HG03045 (cell line): Measurements from ENCODE around the gene GRN.
"Not testable (repeated sequence)": the region's sequence is repeated elsewhere in the genome, so short reads cannot be mapped to it uniquely, and the experiment has no call there.

Source experiments
- ATAC-seq: cut with Tn5 transposase; IDR thresholded peaks from one replicate; pipeline ENCODE4 v1.9.1; 2021; ENCODE audit warnings: mild to moderate bottlenecking, moderate library complexity; ENCODE audit not compliant: unreplicated experiment

Gene GRN

DNA sequence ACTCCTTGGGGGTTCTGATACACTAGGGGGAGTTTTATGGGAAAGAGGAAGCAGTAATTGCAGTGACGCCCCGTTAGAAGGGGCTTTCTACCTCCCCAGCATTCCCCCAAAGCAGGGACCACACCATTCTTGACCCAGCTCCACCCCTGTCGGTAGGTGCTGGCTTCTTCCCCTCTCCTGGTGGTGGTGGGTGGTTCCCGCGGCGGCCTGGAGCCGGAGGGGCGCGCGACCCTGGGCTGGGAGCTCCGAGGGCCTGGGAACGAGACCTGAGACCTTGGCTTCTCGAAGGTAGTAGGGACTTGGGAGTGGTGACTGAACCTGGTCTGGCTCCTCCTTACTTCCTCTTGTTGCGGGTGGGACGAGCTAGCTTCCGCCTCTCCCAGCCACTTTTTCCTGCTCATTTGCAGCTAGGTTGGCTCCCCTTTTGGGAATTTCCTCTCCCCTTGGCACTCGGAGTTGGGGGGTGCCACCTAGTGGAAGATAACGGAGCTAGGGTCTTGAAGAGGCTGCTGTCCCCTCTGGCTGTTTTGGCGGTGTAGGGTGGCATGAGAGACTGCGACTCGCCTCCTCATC is 438 bp downstream of the GRN start:
- peak; percentile 11 for ATAC-seq

DNA sequence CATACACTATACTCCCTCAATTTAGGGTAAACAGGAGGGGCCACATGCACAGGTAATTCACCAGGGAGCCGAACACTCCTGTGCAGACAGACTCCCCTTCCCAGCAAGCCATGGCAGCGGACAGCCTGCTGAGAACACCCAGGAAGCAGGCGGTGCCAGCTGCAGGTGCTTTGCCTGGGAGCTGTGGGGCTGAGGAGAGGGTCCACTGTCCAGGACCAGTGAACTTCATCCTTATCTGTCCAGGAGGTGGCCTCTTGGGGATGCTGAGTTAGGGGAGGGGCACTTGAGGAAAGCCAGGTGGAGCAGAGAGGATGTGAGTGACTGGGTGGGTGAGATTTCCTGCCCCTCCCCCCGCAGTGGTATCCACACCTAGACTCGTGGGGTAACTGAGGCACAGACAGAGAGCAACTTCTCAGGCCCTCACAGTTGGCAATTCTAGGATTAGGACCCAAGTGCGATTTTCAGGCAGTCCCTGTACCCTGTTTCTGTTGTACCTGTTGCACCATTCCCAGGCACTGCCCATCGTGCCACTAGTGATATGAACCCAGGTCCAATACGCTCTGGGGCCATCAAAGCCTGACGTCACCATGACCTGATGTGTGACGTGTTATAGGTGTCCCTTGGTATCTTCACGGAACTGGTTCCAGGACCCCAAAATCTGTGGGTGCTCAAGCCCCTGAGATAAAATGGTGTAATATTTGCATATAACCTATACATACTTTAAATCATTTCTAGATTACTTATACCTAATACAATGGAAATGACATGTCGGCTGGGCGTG is 1.2 kb downstream of the GRN start:
- ATAC-seq: no peak

DNA sequence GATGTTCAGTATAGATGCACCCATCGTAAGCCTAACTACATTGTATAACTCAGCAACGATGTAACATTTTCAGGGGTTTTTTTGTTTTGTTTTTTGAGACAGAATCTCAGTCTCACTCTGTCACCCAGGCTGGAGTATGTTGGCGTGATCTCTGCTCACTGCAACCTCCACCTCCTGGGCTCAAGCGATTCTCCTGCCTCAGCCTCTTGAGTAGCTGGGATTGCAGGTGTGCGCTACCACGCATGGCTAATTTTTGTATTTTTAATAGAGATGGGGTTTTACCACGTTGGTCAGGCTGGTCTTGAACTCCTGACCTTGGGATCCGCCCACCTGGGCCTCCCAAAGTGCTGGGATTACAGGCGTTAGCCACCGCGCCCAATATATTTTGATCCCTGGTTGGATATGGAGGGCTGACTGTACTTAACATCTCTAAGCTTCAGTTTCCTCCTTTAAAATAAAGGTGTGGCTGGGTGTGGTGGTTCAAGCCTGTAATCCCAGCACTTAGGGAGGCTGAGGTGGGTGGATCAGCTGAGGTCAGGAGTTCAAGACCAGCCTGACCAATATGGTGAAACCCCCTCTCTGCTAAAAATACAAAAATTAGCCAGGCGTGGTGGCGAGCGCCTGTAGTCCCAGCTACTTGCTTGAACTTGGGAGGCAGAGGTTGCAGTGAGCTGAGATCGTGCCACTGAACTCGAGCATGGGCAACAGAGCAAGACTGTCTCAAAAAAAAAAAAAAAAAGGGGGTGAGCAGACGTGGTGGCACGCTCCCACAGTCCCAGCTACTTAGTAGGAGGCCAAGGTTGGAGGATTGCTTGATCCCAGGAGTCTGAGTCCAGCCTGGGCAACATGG is 2.3 kb downstream of the GRN start:
- ATAC-seq: not testable (repeated sequence)

DNA sequence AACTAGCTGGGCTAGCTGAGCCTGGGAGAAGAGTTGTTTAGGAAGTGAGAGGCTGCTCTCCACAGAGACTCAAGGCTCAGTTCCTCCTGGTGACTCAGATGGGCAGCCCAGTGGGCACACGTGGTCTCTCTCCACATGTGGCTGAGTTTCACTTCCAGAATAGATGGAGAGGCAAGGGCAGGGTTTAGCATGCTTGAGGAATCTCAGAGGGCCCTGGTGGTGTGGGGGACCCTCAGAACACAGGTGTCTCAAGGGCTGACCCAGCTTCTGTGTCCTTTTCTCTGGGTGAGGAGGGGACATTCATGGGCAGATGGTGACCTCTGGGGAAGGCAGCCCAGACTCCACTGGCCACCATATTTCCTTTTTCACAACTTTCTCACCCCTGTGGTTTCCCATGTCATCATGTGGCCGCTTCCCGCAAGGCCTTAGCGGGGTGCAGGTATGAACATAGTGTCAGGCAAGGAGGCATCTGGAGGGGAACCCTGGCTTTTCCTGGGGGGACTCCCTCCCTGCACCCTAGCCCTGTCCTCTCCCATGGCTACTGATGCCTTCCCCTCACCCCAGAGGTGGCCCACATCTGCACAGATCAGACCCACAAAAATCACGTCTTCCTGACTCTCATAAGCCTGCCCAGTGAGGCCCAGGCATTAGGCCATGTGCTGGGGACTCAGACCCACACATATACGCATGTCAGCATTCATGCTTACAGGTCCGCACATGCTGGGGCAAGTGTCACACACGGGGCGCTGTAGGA is 3.3 kb downstream of the GRN start:
- peak; percentile 29 for ATAC-seq

DNA sequence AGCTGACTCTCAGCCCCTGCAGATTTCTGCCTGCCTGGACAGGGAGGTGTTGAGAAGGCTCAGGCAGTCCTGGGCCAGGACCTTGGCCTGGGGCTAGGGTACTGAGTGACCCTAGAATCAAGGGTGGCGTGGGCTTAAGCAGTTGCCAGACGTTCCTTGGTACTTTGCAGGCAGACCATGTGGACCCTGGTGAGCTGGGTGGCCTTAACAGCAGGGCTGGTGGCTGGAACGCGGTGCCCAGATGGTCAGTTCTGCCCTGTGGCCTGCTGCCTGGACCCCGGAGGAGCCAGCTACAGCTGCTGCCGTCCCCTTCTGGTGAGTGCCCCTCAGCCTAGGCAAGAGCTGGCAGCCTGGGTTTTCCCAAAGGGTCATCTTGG is 3.9 kb downstream of the GRN start:
- ATAC-seq: no peak

DNA sequence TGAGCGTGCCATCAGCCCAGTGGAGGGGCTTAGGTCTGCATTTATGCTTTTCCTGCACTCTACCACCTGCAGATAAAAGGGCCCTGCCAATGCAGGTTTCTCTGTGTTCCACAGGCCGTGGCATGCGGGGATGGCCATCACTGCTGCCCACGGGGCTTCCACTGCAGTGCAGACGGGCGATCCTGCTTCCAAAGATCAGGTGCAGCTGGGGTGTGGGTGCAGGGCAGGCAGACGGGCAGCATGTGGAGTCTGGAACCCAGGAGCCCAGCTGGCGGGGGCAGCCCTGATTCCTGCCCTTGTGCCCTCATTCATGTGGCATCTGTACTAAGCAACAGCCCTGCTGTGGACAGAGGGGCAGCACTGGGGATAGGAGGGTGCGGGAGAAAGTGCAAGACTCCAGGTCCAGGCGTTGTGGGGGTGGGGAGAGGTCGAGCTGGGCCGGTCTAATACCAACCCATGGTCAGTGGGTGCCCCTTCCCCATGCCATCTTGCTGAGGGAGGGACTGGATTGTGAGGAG is 4.5 kb downstream of the GRN start:
- ATAC-seq: no peak

DNA sequence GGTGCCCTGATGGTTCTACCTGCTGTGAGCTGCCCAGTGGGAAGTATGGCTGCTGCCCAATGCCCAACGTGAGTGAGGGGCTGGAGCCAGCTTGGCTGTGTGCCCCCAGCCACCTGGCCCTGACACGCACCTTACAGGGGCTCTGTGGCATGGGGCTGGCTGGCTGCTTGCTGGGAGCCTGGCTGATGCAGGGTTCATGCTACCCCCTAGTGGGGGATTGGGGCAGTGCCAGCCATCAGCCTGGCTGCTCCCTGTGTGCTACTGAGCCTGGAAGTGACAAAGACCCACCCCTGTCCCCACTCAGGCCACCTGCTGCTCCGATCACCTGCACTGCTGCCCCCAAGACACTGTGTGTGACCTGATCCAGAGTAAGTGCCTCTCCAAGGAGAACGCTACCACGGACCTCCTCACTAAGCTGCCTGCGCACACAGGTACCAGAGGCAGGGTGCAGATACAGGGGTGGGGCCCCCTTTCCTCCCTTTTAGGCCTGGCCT is 5.7 kb downstream of the GRN start:
- no peak for ATAC-seq

DNA sequence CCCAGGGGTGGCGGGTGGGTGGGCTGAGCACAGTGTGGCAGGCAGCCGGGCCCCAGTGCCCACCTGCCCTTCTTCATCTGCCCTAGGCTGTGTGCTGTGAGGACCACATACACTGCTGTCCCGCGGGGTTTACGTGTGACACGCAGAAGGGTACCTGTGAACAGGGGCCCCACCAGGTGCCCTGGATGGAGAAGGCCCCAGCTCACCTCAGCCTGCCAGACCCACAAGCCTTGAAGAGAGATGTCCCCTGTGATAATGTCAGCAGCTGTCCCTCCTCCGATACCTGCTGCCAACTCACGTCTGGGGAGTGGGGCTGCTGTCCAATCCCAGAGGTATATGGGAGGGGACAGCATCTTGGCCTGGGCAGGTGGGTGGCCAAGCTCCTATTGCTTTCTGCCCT is 6.4 kb downstream of the GRN start:
- ATAC-seq: no peak

DNA sequence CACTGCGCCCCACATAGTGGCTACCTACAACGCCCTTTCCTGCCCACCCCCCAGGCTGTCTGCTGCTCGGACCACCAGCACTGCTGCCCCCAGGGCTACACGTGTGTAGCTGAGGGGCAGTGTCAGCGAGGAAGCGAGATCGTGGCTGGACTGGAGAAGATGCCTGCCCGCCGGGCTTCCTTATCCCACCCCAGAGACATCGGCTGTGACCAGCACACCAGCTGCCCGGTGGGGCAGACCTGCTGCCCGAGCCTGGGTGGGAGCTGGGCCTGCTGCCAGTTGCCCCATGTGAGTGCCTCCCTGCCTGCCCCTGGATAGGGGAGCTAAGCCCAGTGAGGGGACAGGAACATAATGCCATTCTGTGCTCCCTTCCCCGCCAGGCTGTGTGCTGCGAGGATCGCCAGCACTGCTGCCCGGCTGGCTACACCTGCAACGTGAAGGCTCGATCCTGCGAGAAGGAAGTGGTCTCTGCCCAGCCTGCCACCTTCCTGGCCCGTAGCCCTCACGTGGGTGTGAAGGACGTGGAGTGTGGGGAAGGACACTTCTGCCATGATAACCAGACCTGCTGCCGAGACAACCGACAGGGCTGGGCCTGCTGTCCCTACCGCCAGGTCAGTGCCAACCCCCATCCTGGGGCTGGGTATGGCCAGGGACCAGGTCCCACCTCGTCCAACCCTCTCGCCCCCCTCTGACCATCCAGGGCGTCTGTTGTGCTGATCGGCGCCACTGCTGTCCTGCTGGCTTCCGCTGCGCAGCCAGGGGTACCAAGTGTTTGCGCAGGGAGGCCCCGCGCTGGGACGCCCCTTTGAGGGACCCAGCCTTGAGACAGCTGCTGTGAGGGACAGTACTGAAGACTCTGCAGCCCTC is 7.1 kb downstream of the GRN start:
- no peak for ATAC-seq

DNA sequence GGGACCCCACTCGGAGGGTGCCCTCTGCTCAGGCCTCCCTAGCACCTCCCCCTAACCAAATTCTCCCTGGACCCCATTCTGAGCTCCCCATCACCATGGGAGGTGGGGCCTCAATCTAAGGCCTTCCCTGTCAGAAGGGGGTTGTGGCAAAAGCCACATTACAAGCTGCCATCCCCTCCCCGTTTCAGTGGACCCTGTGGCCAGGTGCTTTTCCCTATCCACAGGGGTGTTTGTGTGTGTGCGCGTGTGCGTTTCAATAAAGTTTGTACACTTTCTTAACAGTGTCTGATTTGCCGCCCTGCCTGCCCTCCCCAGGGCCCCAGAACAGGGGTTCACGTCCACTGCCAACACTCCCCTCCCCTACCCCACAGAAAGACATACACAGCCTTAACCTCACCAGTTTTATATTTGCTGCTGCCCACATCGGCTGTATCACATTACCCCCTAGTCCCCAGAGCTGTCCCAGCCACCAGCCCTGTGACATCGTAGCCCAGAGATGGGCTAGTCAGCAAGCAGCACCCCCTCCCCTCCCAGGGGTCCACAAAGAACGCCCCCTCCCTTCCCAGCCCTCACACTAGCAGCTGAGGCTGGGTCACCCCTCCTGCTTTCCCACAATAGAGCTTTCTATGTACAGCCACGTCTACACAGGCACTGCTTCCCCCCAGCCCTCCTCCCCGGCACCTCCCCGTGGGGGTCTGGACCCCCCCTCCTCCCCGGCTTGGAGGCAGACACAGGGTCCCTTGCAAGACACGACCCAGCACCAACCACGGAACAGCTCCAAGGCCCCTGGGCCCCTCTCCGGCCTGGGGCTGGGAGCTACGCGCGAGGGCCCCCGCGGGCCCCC is 7.9 kb downstream of the GRN start:
- no peak for ATAC-seq

DNA sequence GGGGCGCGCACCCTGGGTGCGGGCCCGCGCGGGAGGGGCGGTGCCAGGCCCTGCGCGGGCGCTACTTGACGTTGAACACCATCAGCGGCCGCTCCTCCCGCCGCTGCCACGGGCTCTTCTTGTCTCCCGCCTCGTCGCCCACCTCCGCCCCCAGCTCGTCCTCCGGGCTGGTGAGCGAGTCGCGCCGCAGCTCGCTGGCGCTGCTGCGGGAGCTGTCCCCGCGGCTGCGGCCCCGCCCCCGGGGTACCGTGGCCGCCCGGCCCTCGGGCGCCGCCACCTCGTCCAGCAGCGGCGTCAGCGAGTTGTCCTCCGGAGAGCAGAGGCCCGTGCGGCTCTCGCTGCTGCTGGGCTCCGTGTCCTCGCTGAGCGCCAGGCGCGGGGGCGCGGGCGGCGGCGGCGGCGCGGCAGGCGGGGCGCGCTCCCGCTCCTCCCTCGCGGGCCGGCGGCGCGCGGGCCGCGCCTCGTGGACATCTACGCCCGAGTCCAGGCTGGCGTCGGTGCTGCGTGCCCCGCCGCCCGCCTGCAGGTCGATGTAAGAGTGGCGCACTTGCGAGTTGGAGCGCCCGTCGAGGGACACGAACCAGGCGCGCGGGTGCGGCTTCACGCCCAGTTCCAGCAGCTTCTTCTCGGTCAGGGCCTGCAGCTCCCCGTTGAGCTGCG is 8.7 kb downstream of the GRN start:
- ATAC-seq: no peak

DNA sequence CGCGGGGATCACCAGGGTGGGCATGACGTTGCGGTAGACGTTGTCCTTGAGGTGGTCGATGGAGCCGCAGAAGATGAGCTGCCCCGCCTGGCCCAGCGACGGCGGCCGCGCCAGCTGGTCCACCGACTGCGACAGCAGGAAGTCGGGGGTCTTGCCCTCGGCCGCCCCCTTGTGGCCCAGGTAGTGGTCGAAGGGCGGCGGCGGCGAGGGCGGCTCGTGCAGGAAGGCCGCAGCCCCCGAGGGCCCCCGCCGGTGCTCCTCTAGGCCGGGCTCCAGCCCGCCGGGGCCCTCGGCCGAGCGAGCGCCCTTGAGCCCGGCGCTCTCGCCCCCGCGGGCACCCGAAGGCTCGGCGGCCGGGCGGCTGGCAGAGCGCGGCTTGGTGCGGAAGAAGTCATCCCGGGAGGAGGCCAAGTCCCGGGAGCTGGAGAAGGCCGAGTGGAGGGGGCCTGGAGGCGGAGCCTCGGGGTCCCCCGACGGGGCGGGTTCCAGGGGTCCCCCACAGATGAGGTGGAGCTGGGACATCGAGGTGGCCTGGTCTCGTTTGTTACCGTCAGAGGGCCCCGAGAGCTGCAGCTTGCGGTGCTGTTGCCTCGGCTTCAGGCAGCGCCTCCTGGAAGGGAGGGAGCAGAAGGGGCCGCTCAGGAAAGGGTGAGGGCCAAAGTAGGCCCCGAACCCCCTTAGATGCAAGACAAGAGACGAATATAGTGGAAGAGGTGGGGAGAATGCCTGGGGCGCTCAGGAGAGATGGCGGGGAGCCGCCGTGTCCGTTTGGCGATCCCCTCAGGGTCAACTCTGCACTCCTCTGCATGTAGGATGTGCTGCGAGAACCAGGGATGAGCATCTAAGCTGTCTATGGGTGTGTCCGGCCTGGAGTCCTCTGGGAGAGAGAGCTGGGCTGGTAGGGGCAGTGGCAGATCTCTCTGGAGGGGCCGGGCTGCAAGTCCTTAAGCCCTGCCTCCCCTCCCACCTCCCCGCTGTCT is 9.8 kb downstream of the GRN start:
- no peak for ATAC-seq

DNA sequence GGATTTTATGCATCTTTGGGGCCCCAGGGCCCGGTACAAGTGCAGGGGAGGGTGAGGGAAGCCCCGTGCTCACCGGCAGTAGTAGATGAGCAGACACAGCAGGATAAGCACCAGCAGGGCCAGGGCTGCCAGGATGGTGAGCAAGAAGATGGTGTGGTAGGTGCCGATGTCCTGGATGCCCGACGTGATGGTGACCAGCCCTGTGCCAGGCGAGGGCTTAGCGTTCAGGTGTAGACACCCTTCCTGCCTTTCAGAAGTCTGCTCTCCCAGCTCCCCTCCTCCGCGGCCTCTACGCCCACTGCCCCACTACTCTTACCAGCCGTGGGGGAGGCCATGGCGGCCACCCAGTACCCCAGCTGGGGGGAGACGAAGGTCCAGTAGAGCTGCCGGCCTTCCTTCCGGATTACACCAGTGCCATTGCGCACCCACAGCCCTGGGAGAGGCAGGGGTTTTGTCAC is 10.6 kb downstream of the GRN start:
- ATAC-seq: no peak

DNA sequence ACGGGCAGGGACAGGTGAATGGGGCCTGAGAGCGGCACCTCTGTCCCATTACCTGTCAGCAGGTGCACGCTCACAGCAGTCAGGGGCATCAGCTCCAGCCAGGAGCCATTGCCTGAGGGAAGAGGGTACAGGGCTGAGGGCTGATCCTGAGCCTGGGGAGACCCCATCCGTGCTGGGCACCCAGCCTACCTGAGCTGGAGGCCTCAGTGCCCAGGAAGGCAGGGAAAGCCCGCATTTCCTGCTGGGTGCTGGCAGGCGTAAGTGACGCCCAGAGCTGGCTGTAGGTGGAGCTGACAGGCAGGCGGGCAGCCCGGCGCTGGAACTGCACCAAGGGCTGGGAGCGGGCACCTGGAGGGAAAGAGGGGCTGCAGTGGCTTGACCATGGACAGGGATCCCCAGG is 11.1 kb downstream of the GRN start:
- ATAC-seq: no peak

DNA sequence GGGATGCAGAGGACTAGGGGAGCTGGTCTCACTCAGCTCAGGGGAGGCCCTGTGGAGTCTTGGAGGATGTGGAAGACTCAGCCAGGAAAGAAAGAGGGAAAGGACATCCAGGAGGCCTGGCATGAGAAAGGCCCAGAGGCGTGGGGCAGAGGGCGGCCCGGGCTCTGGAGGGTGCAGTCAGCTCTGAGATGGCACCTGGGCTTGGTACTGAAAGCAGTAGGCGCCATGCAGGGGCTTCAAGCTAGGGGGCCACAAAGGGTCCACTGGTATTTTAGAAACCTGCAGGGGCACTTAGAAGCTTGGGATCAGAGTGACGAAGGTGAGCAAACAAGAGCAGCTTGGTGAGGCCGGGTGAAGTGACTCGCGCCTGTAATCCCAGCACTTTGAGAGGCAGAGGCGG is 13.0 kb downstream of the GRN start:
- no peak for ATAC-seq

DNA sequence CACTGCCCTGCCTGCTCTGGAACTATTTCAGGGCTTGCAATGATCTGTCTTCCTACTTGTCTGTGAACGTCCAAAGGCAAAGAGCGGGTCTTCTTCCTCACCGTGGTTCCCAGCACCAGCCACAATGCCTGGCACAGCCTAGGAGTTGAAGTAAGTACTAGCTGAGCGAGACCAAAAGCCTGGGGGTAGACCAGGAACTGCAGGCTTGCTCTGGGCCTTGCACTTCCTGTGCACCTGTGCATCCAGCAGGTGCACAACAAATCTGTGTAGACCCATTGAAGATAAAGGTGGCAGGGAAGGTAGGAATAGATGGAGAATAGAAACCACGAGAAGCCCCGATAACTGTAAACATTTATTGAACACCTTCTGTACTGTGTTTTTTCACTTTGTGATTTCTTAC is 13.9 kb downstream of the GRN start:
- no peak for ATAC-seq

DNA sequence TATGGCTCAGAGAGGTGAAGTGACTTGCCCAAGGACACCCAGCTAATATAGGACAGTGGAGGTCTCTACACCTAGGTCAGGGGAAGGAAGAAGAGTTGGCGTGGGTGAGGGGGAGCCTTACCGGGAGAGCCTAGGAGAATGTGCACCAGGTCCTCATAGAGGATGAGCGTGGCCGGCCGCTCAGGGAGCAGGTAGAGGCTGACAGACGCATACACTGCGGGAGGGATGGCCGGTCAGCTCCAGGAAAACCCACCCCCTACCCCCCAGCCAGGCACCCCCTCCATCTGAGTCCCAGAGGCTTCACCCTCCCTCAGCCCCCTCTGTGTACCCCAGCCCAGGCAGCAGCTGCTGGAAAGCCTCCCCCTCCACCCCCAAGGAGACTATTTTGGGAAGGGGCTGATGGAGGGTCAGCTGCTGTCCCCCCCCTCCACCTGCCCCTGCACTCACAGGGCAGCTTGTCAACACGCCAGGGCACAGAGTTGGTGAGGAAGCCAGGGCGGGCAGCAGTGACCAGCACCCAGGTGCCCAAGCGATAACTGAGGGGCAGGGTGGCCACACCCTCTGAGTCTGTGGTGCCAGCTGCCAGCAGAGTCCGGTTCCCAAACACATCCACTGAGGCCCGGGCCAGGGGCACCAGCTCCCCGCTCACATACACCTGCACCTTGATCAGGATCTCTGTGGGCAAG is 14.5 kb downstream of the GRN start:
- ATAC-seq: no peak
